ENCODE data around the gene RBM12.
A peak's percentile ranks its signal among the peaks of the same experiment; 100 is the strongest.

The RBM12 gene

GRCh38 chr20:35618263-35619131 is 46.2 kb downstream of the RBM12 start:
- no peak for DNase-seq

- DNase-seq, result no peak
Measured at GRCh38 chr20:35617397-35618262, 47.1 kb downstream of the RBM12 start.

GRCh38 chr20:35616465-35617396 is 48.0 kb downstream of the RBM12 start:
- peak; percentile 27 to 28 for DNase-seq

GRCh38 chr20:35615667-35616464 is 48.8 kb downstream of the RBM12 start, which contains the start of gene SPAG4:
SPAG4 (plus strand) TSS chr20:35615829; CDS start chr20:35616004, 175 bp downstream.
- DNase-seq, result peak; percentile 100

GRCh38 chr20:35611482-35611881 is 53.2 kb downstream of the RBM12 start:
- DNase-seq, result no peak

GRCh38 chr20:35610833-35611427 is 53.8 kb downstream of the RBM12 start:
- DNase-seq, result no peak

GRCh38 chr20:35607003-35607735 is 57.5 kb downstream of the RBM12 start:
- DNase-seq, result no peak

- no peak for DNase-seq
Measured at GRCh38 chr20:35606127-35606526, 58.6 kb downstream of the RBM12 start.

- DNase-seq, result no peak
Measured at GRCh38 chr20:35604449-35604747, 60.3 kb downstream of the RBM12 start.

- no peak for DNase-seq
Measured at GRCh38 chr20:35603695-35604448, 60.8 kb downstream of the RBM12 start.

GRCh38 chr20:35602851-35603495 is 61.7 kb downstream of the RBM12 start:
- DNase-seq, result no peak

GRCh38 chr20:35601990-35602389 is 62.7 kb downstream of the RBM12 start:
- DNase-seq, result no peak

GRCh38 chr20:35600993-35601973 is 63.4 kb downstream of the RBM12 start:
- peak; percentile 74 to 78 for DNase-seq

- no peak for DNase-seq
Measured at GRCh38 chr20:35600176-35600992, 64.3 kb downstream of the RBM12 start.

- no peak for DNase-seq
Measured at GRCh38 chr20:35599776-35600120, 65.0 kb downstream of the RBM12 start.
